ENCODE data around the gene SMG9.

DNA sequence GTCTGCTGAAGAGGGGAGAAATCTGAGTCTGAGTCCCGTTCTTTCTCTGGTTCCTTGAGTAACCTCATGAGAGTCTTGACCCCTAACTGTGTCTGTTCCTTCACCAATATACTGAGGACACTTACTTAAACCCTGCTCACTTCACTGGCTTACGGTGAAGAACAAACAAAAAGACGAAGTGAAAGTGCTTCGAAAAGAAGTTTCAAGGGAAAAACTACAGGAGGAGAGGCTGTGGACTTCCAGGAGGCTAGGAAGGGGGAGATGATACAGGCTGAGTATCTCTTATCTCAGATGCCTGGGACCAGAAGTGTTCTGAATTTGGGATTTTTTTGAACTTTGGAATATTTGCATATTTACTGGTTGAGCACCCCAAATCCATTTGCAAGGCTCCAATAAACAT lies 6.1 kb downstream of the SMG9 start:
- TF ChIP-seq SIN3A (IDR thresholded peaks at IDR 0.05; ENCODE audit: borderline replicate concordance, insufficient read depth, low read depth, low read length) (no peak), POLR2AphosphoS5 (IDR thresholded peaks at IDR 0.05; ENCODE audit: low read depth, low read length) (no peak), TCF7L2 (IDR thresholded peaks at IDR 0.05; ENCODE audit: low read depth, low read length) (no peak)
- TF ChIP-seq, protein P1, sequence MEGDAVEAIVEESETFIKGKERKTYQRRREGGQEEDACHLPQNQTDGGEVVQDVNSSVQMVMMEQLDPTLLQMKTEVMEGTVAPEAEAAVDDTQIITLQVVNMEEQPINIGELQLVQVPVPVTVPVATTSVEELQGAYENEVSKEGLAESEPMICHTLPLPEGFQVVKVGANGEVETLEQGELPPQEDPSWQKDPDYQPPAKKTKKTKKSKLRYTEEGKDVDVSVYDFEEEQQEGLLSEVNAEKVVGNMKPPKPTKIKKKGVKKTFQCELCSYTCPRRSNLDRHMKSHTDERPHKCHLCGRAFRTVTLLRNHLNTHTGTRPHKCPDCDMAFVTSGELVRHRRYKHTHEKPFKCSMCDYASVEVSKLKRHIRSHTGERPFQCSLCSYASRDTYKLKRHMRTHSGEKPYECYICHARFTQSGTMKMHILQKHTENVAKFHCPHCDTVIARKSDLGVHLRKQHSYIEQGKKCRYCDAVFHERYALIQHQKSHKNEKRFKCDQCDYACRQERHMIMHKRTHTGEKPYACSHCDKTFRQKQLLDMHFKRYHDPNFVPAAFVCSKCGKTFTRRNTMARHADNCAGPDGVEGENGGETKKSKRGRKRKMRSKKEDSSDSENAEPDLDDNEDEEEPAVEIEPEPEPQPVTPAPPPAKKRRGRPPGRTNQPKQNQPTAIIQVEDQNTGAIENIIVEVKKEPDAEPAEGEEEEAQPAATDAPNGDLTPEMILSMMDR (IDR thresholded peaks at IDR 0.05), result no peak
- TF ChIP-seq, protein P2, sequence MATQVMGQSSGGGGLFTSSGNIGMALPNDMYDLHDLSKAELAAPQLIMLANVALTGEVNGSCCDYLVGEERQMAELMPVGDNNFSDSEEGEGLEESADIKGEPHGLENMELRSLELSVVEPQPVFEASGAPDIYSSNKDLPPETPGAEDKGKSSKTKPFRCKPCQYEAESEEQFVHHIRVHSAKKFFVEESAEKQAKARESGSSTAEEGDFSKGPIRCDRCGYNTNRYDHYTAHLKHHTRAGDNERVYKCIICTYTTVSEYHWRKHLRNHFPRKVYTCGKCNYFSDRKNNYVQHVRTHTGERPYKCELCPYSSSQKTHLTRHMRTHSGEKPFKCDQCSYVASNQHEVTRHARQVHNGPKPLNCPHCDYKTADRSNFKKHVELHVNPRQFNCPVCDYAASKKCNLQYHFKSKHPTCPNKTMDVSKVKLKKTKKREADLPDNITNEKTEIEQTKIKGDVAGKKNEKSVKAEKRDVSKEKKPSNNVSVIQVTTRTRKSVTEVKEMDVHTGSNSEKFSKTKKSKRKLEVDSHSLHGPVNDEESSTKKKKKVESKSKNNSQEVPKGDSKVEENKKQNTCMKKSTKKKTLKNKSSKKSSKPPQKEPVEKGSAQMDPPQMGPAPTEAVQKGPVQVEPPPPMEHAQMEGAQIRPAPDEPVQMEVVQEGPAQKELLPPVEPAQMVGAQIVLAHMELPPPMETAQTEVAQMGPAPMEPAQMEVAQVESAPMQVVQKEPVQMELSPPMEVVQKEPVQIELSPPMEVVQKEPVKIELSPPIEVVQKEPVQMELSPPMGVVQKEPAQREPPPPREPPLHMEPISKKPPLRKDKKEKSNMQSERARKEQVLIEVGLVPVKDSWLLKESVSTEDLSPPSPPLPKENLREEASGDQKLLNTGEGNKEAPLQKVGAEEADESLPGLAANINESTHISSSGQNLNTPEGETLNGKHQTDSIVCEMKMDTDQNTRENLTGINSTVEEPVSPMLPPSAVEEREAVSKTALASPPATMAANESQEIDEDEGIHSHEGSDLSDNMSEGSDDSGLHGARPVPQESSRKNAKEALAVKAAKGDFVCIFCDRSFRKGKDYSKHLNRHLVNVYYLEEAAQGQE (IDR thresholded peaks at IDR 0.05; ENCODE audit: insufficient read depth in 1 of 2, low read depth in 2 of 2, low read length in 1 of 2), result no peak
